HepG2 (cell line): ENCODE measurements around the gene BRAP. TPM values are rescaled to one million over a fixed set of nuclear protein-coding genes. Genes with fewer than 3 reads are reported as not detected.

ENCODE experiments used
- NONO ChIP-seq, 2 experiments: fragments of 450-650 bp in 1 of 2; sonication (generic) in 1 of 2; formaldehyde crosslinking in 1 of 2; IDR thresholded peaks in 1 of 2; conservative IDR thresholded peaks in 1 of 2; 2 replicates each; pipeline versions ENCODE4 v1.6.1 to v1.8.0; 2017 to 2022; ENCODE audit warnings: mild to moderate bottlenecking in 1 of 2, missing genetic modification reagents in 1 of 2, moderate library complexity in 1 of 2
- ZFP36L1 ChIP-seq: sonication (generic); formaldehyde crosslinking; IDR thresholded peaks from 2 replicates; pipeline ENCODE4 v1.8.0; 2022; ENCODE audit warnings: mild to moderate bottlenecking, missing genetic modification reagents, moderate library complexity
- ZNF781 ChIP-seq: sonication (generic); formaldehyde crosslinking; IDR thresholded peaks from 2 replicates; pipeline ENCODE4 v1.5.1; 2020; ENCODE audit warnings: borderline replicate concordance, mild to moderate bottlenecking, missing genetic modification reagents; ENCODE audit errors: not compliant biosample characterization
- polyA plus RNA-seq, 8 experiments: library from polyadenylated mRNA; depleted of rRNA in 3 of 8; stranded (reverse) in 7 of 8; unstranded in 1 of 8; fragments of >200 nt; fragmentation: Illumina TruSeq in 4 of 8; extraction: Trizol in 4 of 8; gene quantifications; 2 replicates each; pipeline versions ENCODE4 v1.2.1 to v1.2.3, GENCODE V29; 2011 to 2016; ENCODE audit warnings: low read depth in 4 of 8, missing spikeins in 1 of 8, mixed read lengths in 1 of 8; ENCODE audit not compliant: insufficient read depth in 1 of 8
- total RNA-seq, 5 experiments: library from RNA; depleted of rRNA; stranded (reverse); fragments of >200 nt; fragmentation: Illumina TruSeq; extraction: Trizol; gene quantifications; 2 replicates each; pipeline ENCODE4 v1.2.3, GENCODE V29; 2016; ENCODE audit warnings: low read depth in 1 of 5
- TF ChIP-seq, protein P1 (sequence below): sonication (generic); formaldehyde crosslinking; IDR thresholded peaks from one replicate; pipeline ENCODE4 v1.5.1; 2020; ENCODE audit warnings: mild to moderate bottlenecking, missing genetic modification reagents; ENCODE audit errors: not compliant biosample characterization
- TF ChIP-seq, protein P2 (sequence below): sonication (generic); formaldehyde crosslinking; IDR thresholded peaks from 2 replicates; pipeline ENCODE4 v1.5.1; 2020; ENCODE audit warnings: missing genetic modification reagents, mild to moderate bottlenecking, borderline replicate concordance

The BRAP gene
- total and polyA plus RNA-seq, 2 of the 13 experiments (the other 11 are each of a cell fraction or from before 2014, with no cell fraction given) = 8.1 to 15.4 TPM

DNA sequence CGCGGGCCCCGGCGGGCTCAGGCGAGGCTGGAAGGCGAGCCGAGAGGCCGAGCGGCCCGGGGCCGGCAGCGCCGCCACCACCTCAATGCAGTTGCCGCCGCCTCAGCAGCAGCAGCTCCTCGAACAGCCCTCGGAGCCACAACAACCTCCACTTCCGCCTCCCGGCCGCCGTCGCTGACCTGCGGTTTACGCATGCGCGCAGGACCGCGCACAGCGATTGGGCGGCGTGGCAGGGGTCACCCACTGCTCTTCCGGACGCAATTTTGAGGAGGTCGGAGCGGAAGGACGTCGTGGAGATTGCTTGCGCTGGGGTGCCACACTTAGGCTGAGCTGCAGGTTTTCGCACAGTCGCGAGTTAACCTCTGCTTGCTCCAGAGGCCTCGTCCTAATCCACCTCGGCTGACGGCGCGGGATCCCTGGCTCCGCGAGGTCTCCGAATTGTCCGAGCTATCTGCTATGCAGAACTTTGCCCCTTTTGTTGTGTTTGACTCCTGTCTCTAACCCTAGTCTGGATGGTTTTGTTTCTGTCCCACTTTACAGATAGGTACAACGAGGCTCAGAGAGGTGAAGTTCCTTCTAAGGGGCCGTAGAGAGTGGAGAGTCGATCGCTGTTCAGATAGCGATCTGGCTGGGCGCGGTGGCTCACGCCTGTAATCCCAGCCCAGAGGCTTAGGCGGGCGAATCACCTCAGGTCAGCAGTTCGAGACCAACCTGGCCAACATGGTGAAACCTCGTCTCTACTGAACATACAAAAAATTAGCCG lies at the start of gene BRAP, which contains the start of gene ACAD10 (continued):
- TF ChIP-seq, protein P1, sequence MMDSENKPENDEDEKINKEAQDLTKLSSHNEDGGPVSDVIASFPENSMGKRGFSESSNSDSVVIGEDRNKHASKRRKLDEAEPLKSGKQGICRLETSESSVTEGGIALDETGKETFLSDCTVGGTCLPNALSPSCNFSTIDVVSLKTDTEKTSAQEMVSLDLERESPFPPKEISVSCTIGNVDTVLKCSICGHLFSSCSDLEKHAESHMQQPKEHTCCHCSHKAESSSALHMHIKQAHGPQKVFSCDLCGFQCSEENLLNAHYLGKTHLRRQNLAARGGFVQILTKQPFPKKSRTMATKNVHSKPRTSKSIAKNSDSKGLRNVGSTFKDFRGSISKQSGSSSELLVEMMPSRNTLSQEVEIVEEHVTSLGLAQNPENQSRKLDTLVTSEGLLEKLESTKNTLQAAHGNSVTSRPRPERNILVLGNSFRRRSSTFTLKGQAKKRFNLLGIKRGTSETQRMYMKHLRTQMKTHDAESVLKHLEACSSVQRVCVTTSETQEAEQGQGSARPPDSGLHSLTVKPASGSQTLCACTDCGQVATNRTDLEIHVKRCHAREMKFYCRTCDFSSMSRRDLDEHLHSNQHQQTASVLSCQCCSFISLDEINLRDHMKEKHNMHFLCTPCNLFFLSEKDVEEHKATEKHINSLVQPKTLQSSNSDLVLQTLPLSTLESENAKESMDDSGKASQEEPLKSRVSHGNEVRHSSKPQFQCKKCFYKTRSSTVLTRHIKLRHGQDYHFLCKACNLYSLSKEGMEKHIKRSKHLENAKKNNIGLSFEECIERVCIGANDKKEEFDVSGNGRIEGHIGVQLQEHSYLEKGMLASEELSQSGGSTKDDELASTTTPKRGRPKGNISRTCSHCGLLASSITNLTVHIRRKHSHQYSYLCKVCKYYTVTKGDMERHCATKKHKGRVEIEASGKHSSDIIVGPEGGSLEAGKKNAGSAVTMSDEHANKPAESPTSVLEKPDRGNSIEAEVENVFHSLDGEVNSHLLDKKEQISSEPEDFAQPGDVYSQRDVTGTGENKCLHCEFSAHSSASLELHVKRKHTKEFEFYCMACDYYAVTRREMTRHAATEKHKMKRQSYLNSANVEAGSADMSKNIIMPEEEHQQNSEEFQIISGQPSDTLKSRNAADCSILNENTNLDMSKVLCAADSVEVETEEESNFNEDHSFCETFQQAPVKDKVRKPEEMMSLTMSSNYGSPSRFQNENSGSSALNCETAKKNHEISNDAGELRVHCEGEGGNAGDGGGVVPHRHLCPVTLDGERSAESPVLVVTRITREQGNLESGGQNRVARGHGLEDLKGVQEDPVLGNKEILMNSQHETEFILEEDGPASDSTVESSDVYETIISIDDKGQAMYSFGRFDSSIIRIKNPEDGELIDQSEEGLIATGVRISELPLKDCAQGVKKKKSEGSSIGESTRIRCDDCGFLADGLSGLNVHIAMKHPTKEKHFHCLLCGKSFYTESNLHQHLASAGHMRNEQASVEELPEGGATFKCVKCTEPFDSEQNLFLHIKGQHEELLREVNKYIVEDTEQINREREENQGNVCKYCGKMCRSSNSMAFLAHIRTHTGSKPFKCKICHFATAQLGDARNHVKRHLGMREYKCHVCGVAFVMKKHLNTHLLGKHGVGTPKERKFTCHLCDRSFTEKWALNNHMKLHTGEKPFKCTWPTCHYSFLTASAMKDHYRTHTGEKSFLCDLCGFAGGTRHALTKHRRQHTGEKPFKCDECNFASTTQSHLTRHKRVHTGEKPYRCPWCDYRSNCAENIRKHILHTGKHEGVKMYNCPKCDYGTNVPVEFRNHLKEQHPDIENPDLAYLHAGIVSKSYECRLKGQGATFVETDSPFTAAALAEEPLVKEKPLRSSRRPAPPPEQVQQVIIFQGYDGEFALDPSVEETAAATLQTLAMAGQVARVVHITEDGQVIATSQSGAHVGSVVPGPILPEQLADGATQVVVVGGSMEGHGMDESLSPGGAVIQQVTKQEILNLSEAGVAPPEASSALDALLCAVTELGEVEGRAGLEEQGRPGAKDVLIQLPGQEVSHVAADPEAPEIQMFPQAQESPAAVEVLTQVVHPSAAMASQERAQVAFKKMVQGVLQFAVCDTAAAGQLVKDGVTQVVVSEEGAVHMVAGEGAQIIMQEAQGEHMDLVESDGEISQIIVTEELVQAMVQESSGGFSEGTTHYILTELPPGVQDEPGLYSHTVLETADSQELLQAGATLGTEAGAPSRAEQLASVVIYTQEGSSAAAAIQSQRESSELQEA = peak; percentile 60
- TF ChIP-seq ZFP36L1 (CRISPR knock-in tag) = peak; percentile 48; the same call in 1 of the 2 replicates
- TF ChIP-seq NONO (IDR thresholded peaks at IDR 0.05) = no peak
- TF ChIP-seq NONO (CRISPR knock-in tag; conservative IDR thresholded peaks at IDR 0.05) = peak; percentile 79
- TF ChIP-seq, protein P2, sequence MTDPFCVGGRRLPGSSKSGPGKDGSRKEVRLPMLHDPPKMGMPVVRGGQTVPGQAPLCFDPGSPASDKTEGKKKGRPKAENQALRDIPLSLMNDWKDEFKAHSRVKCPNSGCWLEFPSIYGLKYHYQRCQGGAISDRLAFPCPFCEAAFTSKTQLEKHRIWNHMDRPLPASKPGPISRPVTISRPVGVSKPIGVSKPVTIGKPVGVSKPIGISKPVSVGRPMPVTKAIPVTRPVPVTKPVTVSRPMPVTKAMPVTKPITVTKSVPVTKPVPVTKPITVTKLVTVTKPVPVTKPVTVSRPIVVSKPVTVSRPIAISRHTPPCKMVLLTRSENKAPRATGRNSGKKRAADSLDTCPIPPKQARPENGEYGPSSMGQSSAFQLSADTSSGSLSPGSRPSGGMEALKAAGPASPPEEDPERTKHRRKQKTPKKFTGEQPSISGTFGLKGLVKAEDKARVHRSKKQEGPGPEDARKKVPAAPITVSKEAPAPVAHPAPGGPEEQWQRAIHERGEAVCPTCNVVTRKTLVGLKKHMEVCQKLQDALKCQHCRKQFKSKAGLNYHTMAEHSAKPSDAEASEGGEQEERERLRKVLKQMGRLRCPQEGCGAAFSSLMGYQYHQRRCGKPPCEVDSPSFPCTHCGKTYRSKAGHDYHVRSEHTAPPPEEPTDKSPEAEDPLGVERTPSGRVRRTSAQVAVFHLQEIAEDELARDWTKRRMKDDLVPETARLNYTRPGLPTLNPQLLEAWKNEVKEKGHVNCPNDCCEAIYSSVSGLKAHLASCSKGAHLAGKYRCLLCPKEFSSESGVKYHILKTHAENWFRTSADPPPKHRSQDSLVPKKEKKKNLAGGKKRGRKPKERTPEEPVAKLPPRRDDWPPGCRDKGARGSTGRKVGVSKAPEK (CRISPR knock-in tag) = no peak
- no peak for TF ChIP-seq ZNF781 (CRISPR knock-in tag)
